H1 (cell line): Measurements from ENCODE around the gene PSMF1.

Experiments used
- JUND ChIP-seq: IDR thresholded peaks from 2 replicates; pipeline ENCODE4 v1.6.1; 2011; ENCODE audit warnings: mild to moderate bottlenecking, improper control_type of control experiment, low read length
- KDM1A ChIP-seq: fragments of 200-600, 300-600 bp; sonication (generic); IDR thresholded peaks from 2 replicates; pipeline ENCODE4 v1.7.1; 2016; ENCODE audit warnings: mild to moderate bottlenecking, low read length, borderline replicate concordance
- PHF8 ChIP-seq: fragments of 200-600 bp; sonication (generic); conservative IDR thresholded peaks from 2 replicates; pipeline ENCODE4 v1.7.1; 2012; ENCODE audit warnings: low read depth, mild to moderate bottlenecking, inconsistent platforms, low read length, moderate library complexity
- POLR2A ChIP-seq, 2 experiments: IDR thresholded peaks; 1 replicate in 1 of 2; 2 replicates in 1 of 2; pipeline ENCODE4 v1.6.1; 2011; ENCODE audit warnings: low read depth in 2 of 2, low read length in 2 of 2, mild to moderate bottlenecking in 2 of 2; ENCODE audit errors: control extremely low read depth in 1 of 2
- POLR2AphosphoS5 ChIP-seq: IDR thresholded peaks from 2 replicates; pipeline ENCODE4 v1.6.1; 2011; ENCODE audit warnings: low read depth, low read length
- RFX5 ChIP-seq: IDR thresholded peaks from 2 replicates; pipeline ENCODE4 v1.6.1; 2011; ENCODE audit warnings: low read depth, low read length, improper control_type of control experiment, borderline replicate concordance
- YY1 ChIP-seq: IDR thresholded peaks from 2 replicates; pipeline ENCODE4 v1.6.1; 2011; ENCODE audit warnings: low read depth, mild to moderate bottlenecking, low read length

DNA sequence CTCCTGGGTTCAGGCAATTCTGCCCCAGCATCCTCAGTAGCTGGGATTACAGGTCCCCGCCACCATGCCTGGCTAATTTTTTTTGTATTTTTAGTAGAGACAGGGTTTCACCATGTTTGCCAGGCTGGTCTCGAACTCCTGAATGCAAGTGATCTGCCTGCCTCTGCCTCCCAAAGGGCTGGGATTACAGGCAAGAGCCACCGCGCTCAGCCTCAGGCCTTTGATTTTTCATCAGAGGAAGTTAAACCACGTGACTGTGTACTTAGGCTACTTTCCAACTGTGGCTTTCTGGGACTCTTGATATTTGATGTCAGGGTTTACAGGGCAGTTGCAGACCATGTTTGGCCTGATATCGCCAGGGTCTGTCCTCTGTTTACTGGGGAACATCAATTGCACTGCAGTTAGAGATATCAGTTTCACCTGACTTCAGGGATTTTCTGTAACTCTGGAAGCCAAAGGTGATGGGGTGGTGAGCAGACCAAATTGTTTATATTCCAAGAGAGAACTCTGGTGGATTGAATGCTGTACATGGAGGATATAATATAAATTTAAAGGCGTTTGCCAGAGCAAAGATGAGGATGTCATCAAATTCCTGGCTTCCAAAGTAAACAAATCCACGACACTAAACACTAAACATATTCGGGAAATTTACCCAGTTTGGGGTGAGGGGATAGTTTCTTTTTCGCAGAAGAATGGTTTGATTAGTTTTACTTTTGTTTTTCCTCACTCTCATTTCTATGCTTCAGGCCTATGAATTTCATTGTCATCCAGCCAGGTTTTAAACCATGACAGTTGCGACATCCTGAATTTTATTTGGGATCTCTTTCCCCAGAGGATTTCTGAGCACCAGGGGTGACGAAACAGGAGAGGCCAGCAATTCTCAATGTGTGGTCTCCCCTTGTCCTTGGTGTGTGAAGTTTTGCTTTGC, 4.2 kb downstream of the PSMF1 start:
- no peak for TF ChIP-seq KDM1A
- TF ChIP-seq YY1 = no peak
- no peak for TF ChIP-seq POLR2AphosphoS5
- TF ChIP-seq PHF8 = no peak
- no peak for TF ChIP-seq JUND
- TF ChIP-seq POLR2A (IDR thresholded peaks at IDR 0.05; ENCODE audit: control extremely low read depth in 1 of 2, low read depth in 2 of 2, low read length in 2 of 2) = no peak
- TF ChIP-seq RFX5 = no peak
